ENCODE results near the gene OR52K1. TPM values are rescaled to one million over a fixed set of nuclear protein-coding genes. Genes with fewer than 3 reads are reported as not detected.
"Not testable (repeated sequence)": the region's sequence is repeated elsewhere in the genome, so short reads cannot be mapped to it uniquely, and the experiment has no call there.

The OR52K1 gene
- total RNA-seq, 1 donor from 2014 or later, result not detected

DNA sequence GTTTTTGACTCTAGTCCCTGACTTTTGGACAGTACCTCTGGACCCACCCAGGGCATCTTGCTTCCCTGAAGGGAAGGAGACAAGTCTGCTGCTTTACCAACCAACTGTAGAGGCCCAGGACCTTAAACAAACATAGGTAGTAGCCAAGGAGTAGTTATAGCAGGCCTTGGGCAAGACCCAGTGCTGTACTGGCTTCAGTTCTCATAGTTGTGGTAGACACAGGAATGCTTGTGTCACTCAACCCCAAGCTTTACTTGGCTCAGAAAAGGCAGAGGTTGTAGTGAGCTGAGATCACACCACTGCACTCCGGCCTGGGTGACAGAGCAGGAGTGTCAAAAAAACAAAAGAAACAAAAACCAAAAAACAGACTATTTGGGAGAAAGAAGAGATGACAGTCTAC lies 41.2 kb downstream of the OR52K1 start:
- H3K9me3 Mint-ChIP-seq (ENCODE audit: low read depth), result no peaks in the 10 kb centered on the region
- H3K36me3 Mint-ChIP-seq (ENCODE audit: insufficient read depth), result no peaks in the 10 kb centered on the region
- TF ChIP-seq, protein P1, sequence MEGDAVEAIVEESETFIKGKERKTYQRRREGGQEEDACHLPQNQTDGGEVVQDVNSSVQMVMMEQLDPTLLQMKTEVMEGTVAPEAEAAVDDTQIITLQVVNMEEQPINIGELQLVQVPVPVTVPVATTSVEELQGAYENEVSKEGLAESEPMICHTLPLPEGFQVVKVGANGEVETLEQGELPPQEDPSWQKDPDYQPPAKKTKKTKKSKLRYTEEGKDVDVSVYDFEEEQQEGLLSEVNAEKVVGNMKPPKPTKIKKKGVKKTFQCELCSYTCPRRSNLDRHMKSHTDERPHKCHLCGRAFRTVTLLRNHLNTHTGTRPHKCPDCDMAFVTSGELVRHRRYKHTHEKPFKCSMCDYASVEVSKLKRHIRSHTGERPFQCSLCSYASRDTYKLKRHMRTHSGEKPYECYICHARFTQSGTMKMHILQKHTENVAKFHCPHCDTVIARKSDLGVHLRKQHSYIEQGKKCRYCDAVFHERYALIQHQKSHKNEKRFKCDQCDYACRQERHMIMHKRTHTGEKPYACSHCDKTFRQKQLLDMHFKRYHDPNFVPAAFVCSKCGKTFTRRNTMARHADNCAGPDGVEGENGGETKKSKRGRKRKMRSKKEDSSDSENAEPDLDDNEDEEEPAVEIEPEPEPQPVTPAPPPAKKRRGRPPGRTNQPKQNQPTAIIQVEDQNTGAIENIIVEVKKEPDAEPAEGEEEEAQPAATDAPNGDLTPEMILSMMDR (IDR thresholded peaks at IDR 0.05; ENCODE audit: unreplicated experiment), result no peak
- no peak for DNase-seq (ENCODE audit: low spot score, unreplicated experiment)
- H3K4me3 Mint-ChIP-seq (ENCODE audit: low read depth), result no peak overlapping the region
- no peaks in the 10 kb centered on the region for H3K4me1 Mint-ChIP-seq (ENCODE audit: low read depth)
- H3K27ac Mint-ChIP-seq, result no peak overlapping the region
- peaks cover 9% of the 10 kb centered on the region for H3K27me3 Mint-ChIP-seq

GRCh38 chr11:4527926-4528325 lies 45.5 kb downstream of the OR52K1 start:
- Mint-ChIP-seq H3K36me3 (ENCODE audit: insufficient read depth) (no peaks in the 10 kb centered on the region), H3K27ac (no peak overlapping the region), H3K9me3 (ENCODE audit: low read depth) (peaks cover 11% of the 10 kb centered on the region), H3K4me3 (ENCODE audit: low read depth) (no peak overlapping the region), H3K27me3 (peaks cover 12% of the 10 kb centered on the region), H3K4me1 (ENCODE audit: low read depth) (no peaks in the 10 kb centered on the region)
- TF ChIP-seq, protein P1 (IDR thresholded peaks at IDR 0.05; ENCODE audit: unreplicated experiment), result no peak
- no peak for DNase-seq (ENCODE audit: low spot score, unreplicated experiment)

DNA sequence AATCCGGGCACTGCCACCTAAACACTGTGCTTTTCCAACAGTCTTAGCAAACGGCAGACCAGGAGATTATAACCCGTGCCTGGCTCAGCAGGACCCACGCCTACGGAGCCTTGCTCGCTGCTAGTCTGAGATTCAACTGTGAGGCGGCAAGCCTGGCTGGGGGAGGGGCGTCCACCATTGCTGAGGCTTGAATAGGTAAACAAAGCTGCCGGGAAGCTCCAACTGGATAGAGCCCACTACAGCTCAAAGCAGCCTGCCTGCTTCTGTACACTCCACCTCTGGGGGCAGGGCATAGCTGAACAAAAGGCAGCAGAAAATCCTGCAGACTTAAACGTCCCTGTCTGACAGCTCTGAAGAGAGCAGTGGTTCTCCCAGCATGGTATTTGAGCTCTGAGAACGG lies 49.2 kb downstream of the OR52K1 start:
- not testable (repeated sequence) for H3K27ac Mint-ChIP-seq; H3K27me3 Mint-ChIP-seq; DNase-seq (ENCODE audit: low spot score, unreplicated experiment); H3K36me3 Mint-ChIP-seq (ENCODE audit: insufficient read depth); H3K4me3 Mint-ChIP-seq (ENCODE audit: low read depth); H3K4me1 Mint-ChIP-seq (ENCODE audit: low read depth)
- peaks cover 11% of the 10 kb centered on the region for H3K9me3 Mint-ChIP-seq (ENCODE audit: low read depth)

GRCh38 chr11:4539603-4540219 lies 57.3 kb downstream of the OR52K1 start:
- no peaks in the 10 kb centered on the region for H3K9me3 Mint-ChIP-seq (ENCODE audit: low read depth)
- DNase-seq (ENCODE audit: low spot score, unreplicated experiment), result peak; percentile 27
- TF ChIP-seq, protein P1 (IDR thresholded peaks at IDR 0.05; ENCODE audit: unreplicated experiment), result peak; percentile 84
- no peak overlapping the region for H3K4me3 Mint-ChIP-seq (ENCODE audit: low read depth)
- no peaks in the 10 kb centered on the region for H3K36me3 Mint-ChIP-seq (ENCODE audit: insufficient read depth)
- no peaks in the 10 kb centered on the region for H3K4me1 Mint-ChIP-seq (ENCODE audit: low read depth)
- H3K27ac Mint-ChIP-seq, result no peak overlapping the region
- peaks cover 9% of the 10 kb centered on the region for H3K27me3 Mint-ChIP-seq

GRCh38 chr11:4541071-4541470 lies 58.6 kb downstream of the OR52K1 start:
- Mint-ChIP-seq H3K27me3 (peaks cover 12% of the 10 kb centered on the region), H3K9me3 (ENCODE audit: low read depth) (no peaks in the 10 kb centered on the region), H3K4me3 (ENCODE audit: low read depth) (no peak overlapping the region), H3K36me3 (ENCODE audit: insufficient read depth) (no peaks in the 10 kb centered on the region), H3K27ac (no peak overlapping the region), H3K4me1 (ENCODE audit: low read depth) (no peaks in the 10 kb centered on the region)
- TF ChIP-seq, protein P1 (IDR thresholded peaks at IDR 0.05; ENCODE audit: unreplicated experiment), result no peak
- DNase-seq (ENCODE audit: low spot score, unreplicated experiment), result no peak

Other genes starting within 250 kb of the OR52K1 start
- not detected in 2 replicates for gene OR52B4, start 114.3 kb upstream of the OR52K1 start, total RNA-seq
- 11.4 and 11.9 TPM in 2 replicates for gene TRIM21, start 88.9 kb upstream of the OR52K1 start, total RNA-seq
- not detected in 2 replicates for gene OR52K2, start 33.4 kb upstream of the OR52K1 start, total RNA-seq
- not detected in 2 replicates for gene OR52M1, start 62.5 kb downstream of the OR52K1 start, total RNA-seq
- not detected in 2 replicates for gene OR52I2, start 99.1 kb downstream of the OR52K1 start, total RNA-seq
- not detected in 2 replicates for gene OR52I1, start 111.4 kb downstream of the OR52K1 start, total RNA-seq
- gene TRIM68, start 125.6 kb downstream of the OR52K1 start, total RNA-seq, result 18.1 and 18.7 TPM in 2 replicates
- not detected in 2 replicates for gene OR51D1, start 154.8 kb downstream of the OR52K1 start, total RNA-seq
- gene OR51E1, start 161.3 kb downstream of the OR52K1 start, total RNA-seq, result 0.11 and 0.14 TPM in 2 replicates
- not detected in 2 replicates for gene OR51E2, start 215.2 kb downstream of the OR52K1 start, total RNA-seq
- not detected in 2 replicates for gene MMP26, start 222.1 kb downstream of the OR52K1 start, total RNA-seq